Central memory CD8-positive, alpha-beta T cell (primary cell): ENCODE results near the gene PHACTR4.
"Not testable (repeated sequence)": the region's sequence is repeated elsewhere in the genome, so short reads cannot be mapped to it uniquely, and the experiment has no call there.

ENCODE experiments used
- ATAC-seq: fragments of 150-1000 bp; cut with Tn5 transposase; replicated peaks from 2 replicates; pipeline ENCODE4 v1.10.0; 2022; ENCODE audit warnings: mild to moderate bottlenecking, moderate FRiP score, moderate number of reproducible peaks; ENCODE audit not compliant: poor library complexity, severe bottlenecking; ENCODE audit errors: extremely low read depth
- DNase-seq, 2 donors: peaks; one replicate each; pipeline ENCODE4 v3.0.0; 2021; ENCODE audit warnings: low spot score in 2 of 2
- H3K27ac Mint-ChIP-seq: one replicate; pipeline ENCODE4 v1.8.0; 2022; ENCODE audit warnings: low read depth, mild to moderate bottlenecking, moderate library complexity, mixed read lengths
- H3K27me3 Mint-ChIP-seq: one replicate; pipeline ENCODE4 v1.8.0; 2022; ENCODE audit warnings: mixed read lengths
- H3K36me3 Mint-ChIP-seq: one replicate; pipeline ENCODE4 v1.8.0; 2022; ENCODE audit warnings: mild to moderate bottlenecking, moderate library complexity, mixed read lengths; ENCODE audit not compliant: insufficient read depth
- H3K4me1 Mint-ChIP-seq: one replicate; pipeline ENCODE4 v1.8.0; 2022; ENCODE audit warnings: mixed read lengths
- H3K4me3 Mint-ChIP-seq: one replicate; pipeline ENCODE4 v1.8.0; 2022; ENCODE audit warnings: mild to moderate bottlenecking, moderate library complexity, mixed read lengths
- H3K9me3 Mint-ChIP-seq: one replicate; pipeline ENCODE4 v1.8.0; 2022; ENCODE audit warnings: mixed read lengths

Gene PHACTR4

GRCh38 chr1:28526886-28527285, 157.3 kb downstream of the PHACTR4 start:
- H3K4me1 Mint-ChIP-seq = peaks cover 11% of the 10 kb centered on the region
- H3K36me3 Mint-ChIP-seq = peaks cover 6% of the 10 kb centered on the region
- H3K9me3 Mint-ChIP-seq = no peaks in the 10 kb centered on the region
- H3K27ac Mint-ChIP-seq = no peak overlapping the region
- DNase-seq = no peak
- ATAC-seq = no peak
- no peaks in the 10 kb centered on the region for H3K27me3 Mint-ChIP-seq
- no peak overlapping the region for H3K4me3 Mint-ChIP-seq

- no peak for DNase-seq
- H3K9me3 Mint-ChIP-seq = no peaks in the 10 kb centered on the region
- no peaks in the 10 kb centered on the region for H3K4me1 Mint-ChIP-seq
- peaks cover 6% of the 10 kb centered on the region for H3K36me3 Mint-ChIP-seq
- no peaks in the 10 kb centered on the region for H3K27me3 Mint-ChIP-seq
- no peak overlapping the region for H3K27ac Mint-ChIP-seq
- no peak overlapping the region for H3K4me3 Mint-ChIP-seq
- ATAC-seq = no peak
Measured at GRCh38 chr1:28530456-28530855, 160.9 kb downstream of the PHACTR4 start.

- H3K4me1 Mint-ChIP-seq = no peaks in the 10 kb centered on the region
- peaks cover 6% of the 10 kb centered on the region for H3K36me3 Mint-ChIP-seq
Measured at GRCh38 chr1:28534671-28535070, 165.1 kb downstream of the PHACTR4 start.

GRCh38 chr1:28535180-28535579, 165.6 kb downstream of the PHACTR4 start:
- no peak overlapping the region for H3K4me3 Mint-ChIP-seq
- no peak for DNase-seq
- H3K4me1 Mint-ChIP-seq = no peaks in the 10 kb centered on the region
- no peaks in the 10 kb centered on the region for H3K27me3 Mint-ChIP-seq
- ATAC-seq = no peak
- H3K9me3 Mint-ChIP-seq = no peaks in the 10 kb centered on the region
- peaks cover 4% of the 10 kb centered on the region for H3K36me3 Mint-ChIP-seq
- H3K27ac Mint-ChIP-seq = no peak overlapping the region

More at GRCh38 chr1:28534671-28535070, 165.1 kb downstream of the PHACTR4 start:
- Mint-ChIP-seq H3K27me3 (no peaks in the 10 kb centered on the region), H3K9me3 (no peaks in the 10 kb centered on the region), H3K27ac (no peak overlapping the region), H3K4me3 (no peak overlapping the region)
- ATAC-seq (no peak), DNase-seq (no peak)

- Mint-ChIP-seq H3K27ac (no peak overlapping the region), H3K27me3 (no peaks in the 10 kb centered on the region), H3K4me3 (no peak overlapping the region), H3K9me3 (no peaks in the 10 kb centered on the region), H3K36me3 (peaks cover 1% of the 10 kb centered on the region), H3K4me1 (no peaks in the 10 kb centered on the region)
- no peak for DNase-seq
- ATAC-seq = no peak
Measured at GRCh38 chr1:28537457-28538199, 168.1 kb downstream of the PHACTR4 start.

GRCh38 chr1:28538286-28538685, 168.7 kb downstream of the PHACTR4 start:
- Mint-ChIP-seq H3K4me1 (no peaks in the 10 kb centered on the region), H3K9me3 (no peaks in the 10 kb centered on the region), H3K27ac (no peak overlapping the region), H3K4me3 (no peak overlapping the region), H3K36me3 (peaks cover 1% of the 10 kb centered on the region), H3K27me3 (no peaks in the 10 kb centered on the region)
- DNase-seq (no peak), ATAC-seq (no peak)

GRCh38 chr1:28540651-28541050, 171.1 kb downstream of the PHACTR4 start:
- no peaks in the 10 kb centered on the region for H3K27me3 Mint-ChIP-seq
- H3K4me3 Mint-ChIP-seq = no peak overlapping the region
- no peak for DNase-seq
- H3K27ac Mint-ChIP-seq = no peak overlapping the region
- H3K4me1 Mint-ChIP-seq = no peaks in the 10 kb centered on the region
- H3K36me3 Mint-ChIP-seq = peaks cover 1% of the 10 kb centered on the region
- ATAC-seq = no peak
- no peaks in the 10 kb centered on the region for H3K9me3 Mint-ChIP-seq

GRCh38 chr1:28541414-28542015, 172.0 kb downstream of the PHACTR4 start:
- not testable (repeated sequence) for H3K36me3 Mint-ChIP-seq, ATAC-seq, H3K4me1 Mint-ChIP-seq, H3K4me3 Mint-ChIP-seq, H3K27me3 Mint-ChIP-seq, H3K9me3 Mint-ChIP-seq, DNase-seq, H3K27ac Mint-ChIP-seq

GRCh38 chr1:28545246-28545628, 175.7 kb downstream of the PHACTR4 start:
- no peak overlapping the region for H3K4me3 Mint-ChIP-seq

GRCh38 chr1:28548318-28548717, 178.8 kb downstream of the PHACTR4 start:
- H3K27me3 Mint-ChIP-seq = no peaks in the 10 kb centered on the region
- H3K27ac Mint-ChIP-seq = no peak overlapping the region

More at GRCh38 chr1:28545246-28545628, 175.7 kb downstream of the PHACTR4 start:
- Mint-ChIP-seq H3K4me1 (no peaks in the 10 kb centered on the region), H3K27ac (no peak overlapping the region), H3K9me3 (no peaks in the 10 kb centered on the region), H3K36me3 (no peaks in the 10 kb centered on the region), H3K27me3 (no peaks in the 10 kb centered on the region)
- ATAC-seq = no peak
- DNase-seq = no peak

More at GRCh38 chr1:28548318-28548717, 178.8 kb downstream of the PHACTR4 start:
- peaks cover 8% of the 10 kb centered on the region for H3K36me3 Mint-ChIP-seq
- H3K4me1 Mint-ChIP-seq = peaks cover 11% of the 10 kb centered on the region
- no peak overlapping the region for H3K4me3 Mint-ChIP-seq
- H3K9me3 Mint-ChIP-seq = no peaks in the 10 kb centered on the region
- DNase-seq (no peak), ATAC-seq (no peak)
